ENCODE data around the gene ATL1.
"Not testable (repeated sequence)": the region's sequence is repeated elsewhere in the genome, so short reads cannot be mapped to it uniquely, and the experiment has no call there.

The ATL1 gene

DNA sequence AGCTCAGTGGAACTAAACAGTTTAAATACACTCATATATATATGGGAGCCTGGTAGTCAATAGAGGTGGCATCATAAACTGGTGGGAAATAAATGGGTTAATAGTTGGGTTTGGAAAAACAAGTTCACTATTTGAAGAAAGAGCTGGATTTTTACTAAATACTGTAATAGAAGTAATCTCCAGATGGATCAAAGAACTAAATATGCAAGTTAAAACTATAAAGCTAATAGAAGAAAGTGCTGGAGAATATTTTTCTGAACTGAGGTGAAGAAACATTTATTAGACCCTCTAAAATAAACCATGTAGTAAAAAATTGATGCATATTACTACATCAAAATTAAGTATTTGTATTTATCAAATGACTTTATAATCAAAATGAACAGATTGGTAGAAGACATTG lies 38.8 kb downstream of the ATL1 start:
- in situ Hi-C loops (cut with MboI; ENCODE audit: low sequenced_read_pairs): no loop called here

DNA sequence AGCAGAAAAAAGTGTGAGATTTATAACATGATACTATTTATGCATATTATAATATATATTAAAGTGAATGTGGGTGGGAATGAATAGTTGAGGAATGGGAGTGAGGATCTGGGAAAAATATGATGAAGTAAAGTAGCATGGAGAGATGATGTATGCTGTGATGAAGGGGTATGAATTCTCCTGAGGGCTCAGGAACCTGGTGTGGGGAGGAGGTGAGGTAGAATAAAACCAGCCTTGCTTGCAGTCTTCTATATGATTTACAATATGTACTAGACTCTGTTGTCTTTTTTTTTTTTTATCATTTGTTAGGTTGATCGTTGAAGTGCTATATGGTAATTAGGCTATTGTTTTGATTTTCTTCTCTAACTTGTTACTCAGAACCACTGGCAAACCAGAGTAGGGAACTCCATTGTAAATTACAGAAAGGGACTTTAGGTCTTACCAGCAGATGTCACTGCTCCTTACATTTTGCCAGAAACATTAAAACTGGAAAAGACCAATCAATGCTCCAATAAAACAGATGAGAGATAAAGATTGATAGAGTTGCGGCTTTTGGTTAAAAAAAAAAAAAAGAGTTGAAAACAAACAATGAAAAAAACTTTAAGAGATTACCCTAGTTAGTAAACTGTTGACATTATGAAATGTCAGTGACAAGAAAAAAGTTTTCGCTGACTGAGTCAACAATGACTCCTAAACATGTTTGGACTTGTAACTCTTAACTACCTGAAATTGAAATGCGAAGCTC lies 39.9 kb downstream of the ATL1 start:
- in situ Hi-C loops (cut with MboI; ENCODE audit: low sequenced_read_pairs): no loop called here

DNA sequence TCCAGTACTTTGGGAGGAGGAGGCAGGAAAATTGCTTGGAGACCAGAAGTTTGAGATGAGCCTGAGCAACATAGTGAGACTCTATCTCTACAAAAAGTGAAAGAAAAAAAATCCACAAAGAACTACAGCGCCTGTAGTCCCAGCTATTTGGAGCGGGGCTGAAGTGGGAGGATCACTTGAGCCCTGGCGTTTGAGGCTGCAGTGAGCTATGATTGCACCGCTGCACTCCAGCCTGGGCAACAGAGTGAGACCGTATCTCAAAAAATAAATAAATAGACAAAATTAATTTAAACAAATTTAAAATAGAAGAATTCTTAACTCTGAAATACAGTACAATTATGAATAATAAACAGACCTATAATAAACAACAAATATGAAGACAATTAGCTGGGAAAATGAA lies 40.9 kb downstream of the ATL1 start:
- in situ Hi-C loops (cut with MboI; ENCODE audit: low sequenced_read_pairs): no loop called here

DNA sequence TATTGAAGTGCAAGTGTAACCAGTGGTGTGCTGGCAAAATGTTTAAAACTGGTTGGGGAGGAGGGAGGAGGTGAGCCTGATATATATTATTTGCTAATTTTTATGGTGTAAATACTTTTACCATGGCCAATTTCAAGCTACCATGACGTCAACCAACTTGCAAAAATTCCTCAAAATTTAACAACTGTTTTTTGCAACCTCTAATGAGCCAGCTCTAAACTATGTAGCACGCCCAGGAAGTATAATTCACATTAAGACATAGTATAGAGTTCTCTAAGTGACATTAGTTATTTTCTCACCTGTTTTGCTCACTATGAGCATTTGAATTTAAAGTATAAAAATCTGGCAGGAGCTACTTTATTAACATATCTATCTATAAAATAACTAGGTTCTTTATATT lies 41.4 kb downstream of the ATL1 start:
- in situ Hi-C loops (cut with MboI; ENCODE audit: low sequenced_read_pairs): no loop called here

DNA sequence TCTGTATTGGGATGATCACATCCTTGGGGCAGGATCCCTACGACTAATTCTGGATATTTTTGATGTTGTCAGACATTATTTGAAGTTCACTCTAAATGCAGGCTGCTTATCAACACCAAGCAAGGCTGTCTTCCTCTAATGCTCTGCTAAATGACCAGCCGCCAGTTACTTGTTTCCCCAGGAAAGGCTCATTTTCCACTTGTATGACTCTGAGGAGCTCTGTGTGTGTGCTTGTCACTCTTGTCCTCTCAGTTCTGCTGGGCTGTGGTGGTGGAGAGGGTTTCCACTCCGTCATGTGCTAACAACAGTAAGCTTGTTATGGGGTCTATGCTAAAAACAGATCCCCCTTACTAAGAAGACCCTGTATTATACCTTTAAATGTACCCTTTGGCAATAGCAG lies 42.1 kb downstream of the ATL1 start:
- in situ Hi-C loops (cut with MboI; ENCODE audit: low sequenced_read_pairs): no loop called here

DNA sequence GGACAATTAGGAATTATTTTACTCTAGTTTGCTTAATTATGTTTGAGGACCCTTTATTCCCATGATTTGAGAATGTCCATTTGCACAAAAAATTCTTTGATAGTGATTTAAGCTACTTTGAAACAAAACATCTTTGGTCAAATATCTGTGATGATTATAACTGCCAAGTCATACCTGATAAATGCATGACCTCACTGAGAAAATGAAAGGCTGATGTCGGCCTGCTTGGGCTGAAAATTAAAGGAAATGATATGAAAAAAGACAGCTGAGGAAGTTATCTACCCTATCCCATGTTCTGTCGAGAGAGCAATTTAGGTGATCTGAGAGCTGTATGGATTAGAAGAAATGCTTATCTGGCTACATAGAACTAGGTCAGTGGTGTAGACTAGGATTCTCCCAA lies 43.6 kb downstream of the ATL1 start:
- in situ Hi-C loops (cut with MboI; ENCODE audit: low sequenced_read_pairs): no loop called here

DNA sequence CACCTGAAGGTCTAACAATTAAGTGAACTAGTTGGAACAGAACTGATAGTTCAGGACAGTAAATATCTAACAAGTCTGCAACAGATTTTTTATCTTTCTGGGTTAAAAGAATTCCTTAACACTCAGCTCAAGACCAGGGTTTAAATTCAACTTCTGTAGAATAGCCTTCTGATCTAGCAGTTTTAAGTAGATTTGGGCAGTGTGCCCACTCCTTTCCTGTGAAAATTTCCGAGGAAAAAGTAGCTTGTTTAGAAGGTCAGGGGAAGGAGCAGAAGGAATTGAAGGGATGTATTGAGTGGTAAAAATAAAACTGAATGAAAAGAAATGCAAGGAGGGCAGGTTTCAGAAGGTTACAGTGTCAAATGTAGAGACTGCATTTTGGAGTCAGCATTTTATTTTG lies 45.8 kb downstream of the ATL1 start:
- in situ Hi-C loops (cut with MboI; ENCODE audit: low sequenced_read_pairs): no loop called here

DNA sequence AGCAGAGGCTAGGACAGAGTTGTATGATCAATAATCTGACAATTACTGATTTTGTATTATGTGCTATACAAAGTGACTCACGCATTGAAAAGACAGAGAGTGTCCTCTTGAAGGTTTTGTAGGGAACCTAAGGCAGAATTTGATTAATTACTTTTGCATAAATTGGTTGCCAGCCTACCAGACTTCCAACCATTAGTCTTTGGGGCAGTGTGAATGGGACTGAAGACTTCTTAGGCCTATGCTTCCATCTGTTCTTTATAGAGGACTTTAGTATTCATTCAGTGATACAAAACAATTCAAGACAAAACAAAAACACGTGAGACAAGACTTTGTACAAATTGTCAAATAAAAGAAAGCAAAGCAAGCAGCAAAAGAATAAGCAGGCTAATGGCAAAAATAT lies 46.5 kb downstream of the ATL1 start:
- in situ Hi-C loops (cut with MboI; ENCODE audit: low sequenced_read_pairs): no loop called here

DNA sequence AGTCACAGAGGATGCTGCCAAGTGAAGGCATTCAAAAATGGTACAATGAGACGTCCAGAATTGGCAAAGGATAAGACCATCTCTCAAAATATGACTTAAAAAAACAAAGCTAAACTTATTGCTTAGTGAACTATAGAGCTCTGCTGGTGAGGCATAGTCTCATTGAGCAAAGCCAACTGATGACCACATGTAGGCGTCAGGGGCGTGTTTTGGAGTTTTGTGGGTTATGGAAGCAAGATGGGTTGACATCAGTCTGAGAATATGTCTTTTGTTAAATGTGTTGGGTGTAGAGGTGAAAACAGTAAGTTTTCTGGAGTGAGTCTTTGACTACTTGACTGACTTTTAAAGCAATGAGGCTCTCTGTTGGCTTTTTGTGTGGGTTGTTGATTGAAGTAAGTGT lies 47.2 kb downstream of the ATL1 start:
- in situ Hi-C loops (cut with MboI; ENCODE audit: low sequenced_read_pairs): no loop called here

DNA sequence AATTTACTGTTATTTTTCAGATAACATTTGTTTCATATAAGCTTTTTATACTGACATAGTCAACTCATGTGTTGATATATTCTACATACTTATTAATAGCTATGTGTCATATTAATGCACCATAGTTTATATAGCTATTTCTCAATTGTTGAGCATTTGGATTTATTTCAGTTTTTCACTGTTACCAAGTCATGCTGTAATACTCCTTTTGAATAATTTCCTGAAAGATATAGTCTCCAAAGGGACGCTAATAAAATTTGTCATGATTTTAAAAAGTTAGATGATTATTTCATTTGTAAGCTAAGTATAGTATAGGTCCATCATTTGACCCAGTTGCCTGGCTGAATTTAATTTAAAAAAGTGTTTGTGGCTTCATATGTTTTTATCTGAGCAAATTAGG lies 47.8 kb downstream of the ATL1 start:
- in situ Hi-C loops (cut with MboI; ENCODE audit: low sequenced_read_pairs): no loop called here

DNA sequence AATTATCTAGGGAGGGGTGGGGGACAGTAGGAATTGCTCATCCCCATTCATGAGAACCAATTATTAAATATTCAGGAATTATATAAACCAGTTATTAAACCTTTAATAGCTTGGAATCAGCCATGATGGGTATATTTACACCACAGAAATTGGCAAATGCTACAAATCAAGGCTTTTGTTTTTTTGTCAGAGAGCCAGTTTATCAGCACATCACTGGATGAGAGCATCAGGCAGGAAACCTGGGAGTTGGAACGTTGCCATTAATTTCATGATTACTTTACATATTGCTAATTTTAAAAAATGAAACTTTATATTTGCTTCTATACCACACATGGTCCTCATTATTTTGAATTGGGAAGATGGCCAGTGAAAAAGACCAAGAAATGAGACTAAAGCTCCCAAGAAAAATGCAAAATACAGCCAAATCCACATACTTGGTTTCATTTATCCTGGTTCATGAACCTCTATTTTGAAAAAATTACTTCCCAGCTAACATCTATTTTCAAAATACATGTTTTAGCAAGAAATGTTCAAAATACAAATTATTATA lies 48.4 kb downstream of the ATL1 start:
- in situ Hi-C loops (cut with MboI; ENCODE audit: low sequenced_read_pairs): no loop called here

DNA sequence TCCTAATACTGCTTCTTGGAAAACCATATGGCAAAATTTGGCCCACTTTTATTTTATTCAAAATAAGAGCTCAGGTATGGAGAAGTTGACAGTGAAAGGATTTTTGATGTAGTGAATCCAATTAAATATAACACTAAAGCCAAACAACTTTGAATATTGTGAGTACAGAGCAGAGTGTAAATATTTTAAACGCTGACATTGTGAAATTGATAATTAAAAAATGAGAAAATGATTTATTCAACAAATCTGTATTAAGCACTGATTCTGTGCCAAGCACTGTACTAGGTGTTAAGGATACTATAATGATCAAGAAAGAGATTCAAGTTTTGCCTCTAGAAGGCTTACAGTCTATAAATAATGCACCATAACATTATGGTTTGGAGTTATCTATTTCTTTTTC lies 50.5 kb downstream of the ATL1 start:
- in situ Hi-C loops (cut with MboI; ENCODE audit: low sequenced_read_pairs): no loop called here

DNA sequence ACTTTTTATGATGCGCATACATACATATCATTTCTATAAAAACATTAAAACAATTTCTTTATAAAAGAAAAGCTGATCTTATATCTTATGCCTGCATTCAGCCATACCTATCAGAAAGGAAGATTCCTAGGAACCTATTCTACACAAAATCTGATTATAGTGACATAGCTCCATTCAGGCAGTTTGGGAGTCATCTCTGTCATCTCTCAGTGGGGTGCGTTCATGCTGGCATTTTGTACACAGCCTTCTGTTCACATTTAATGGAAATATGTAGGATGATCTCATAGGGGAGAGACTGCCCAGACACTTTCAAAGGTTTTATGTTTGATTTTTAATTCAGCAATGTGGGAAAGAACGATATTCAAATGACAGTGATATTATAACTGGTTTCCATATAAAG lies 52.9 kb downstream of the ATL1 start:
- in situ Hi-C loops (cut with MboI; ENCODE audit: low sequenced_read_pairs): no loop called here

DNA sequence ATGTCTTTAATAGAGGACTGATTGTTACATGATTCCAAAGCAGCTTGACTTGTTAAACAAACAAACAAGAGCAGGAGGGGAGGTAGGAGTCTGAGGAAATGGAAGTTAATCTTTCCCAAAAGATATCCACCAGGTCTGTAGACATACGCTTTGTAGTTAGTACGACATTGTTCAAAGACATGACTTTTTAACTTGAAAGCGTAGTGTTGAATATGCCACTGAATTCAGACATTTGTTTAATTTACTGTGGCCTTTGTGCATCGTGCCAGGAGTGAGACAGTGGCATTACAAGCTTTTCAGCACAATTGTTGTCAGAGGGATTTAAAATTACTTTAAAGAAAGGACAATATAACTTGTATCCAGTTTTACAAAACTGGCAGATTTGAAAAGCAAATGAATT lies 55.1 kb downstream of the ATL1 start:
- in situ Hi-C loops (cut with MboI; ENCODE audit: low sequenced_read_pairs): no loop called here

DNA sequence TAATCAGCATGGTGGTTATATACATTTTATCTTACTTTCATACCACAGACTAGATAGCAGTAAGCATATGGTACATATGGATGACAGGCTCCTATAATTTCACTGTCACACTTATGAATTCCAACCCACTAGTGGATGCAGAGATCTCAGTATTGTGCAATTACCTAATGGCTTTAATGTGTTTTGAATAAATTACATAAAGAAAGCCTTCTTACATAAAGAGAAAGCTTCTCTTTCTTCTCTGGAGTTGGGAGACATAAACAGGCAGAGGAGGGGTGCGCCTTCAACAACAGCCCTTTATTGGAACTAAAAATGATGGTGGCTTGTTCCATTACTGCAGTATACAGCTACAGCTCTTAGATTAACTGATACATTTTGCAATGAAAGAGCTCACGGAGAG lies 55.6 kb downstream of the ATL1 start:
- in situ Hi-C loops (cut with MboI; ENCODE audit: low sequenced_read_pairs): no loop called here

DNA sequence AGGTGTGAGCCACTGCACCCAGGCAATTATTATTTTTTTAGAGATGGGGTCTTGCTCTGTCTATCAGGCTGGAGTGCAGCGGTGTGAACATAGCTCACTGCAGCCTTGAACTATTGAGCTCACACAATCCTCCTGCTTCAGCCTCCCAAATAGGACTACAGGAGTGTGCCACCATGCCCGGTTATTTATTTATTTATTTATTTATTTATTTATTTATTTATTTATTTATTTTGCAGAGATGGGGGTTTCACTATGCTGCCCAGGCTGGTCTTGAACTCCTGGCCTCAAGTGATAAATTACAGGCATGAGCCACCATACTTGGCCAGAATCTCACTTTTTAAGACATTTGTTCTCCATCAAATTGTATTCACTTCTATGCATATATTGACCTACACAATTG lies 56.3 kb downstream of the ATL1 start:
- in situ Hi-C loops (cut with MboI; ENCODE audit: low sequenced_read_pairs): no loop called here

DNA sequence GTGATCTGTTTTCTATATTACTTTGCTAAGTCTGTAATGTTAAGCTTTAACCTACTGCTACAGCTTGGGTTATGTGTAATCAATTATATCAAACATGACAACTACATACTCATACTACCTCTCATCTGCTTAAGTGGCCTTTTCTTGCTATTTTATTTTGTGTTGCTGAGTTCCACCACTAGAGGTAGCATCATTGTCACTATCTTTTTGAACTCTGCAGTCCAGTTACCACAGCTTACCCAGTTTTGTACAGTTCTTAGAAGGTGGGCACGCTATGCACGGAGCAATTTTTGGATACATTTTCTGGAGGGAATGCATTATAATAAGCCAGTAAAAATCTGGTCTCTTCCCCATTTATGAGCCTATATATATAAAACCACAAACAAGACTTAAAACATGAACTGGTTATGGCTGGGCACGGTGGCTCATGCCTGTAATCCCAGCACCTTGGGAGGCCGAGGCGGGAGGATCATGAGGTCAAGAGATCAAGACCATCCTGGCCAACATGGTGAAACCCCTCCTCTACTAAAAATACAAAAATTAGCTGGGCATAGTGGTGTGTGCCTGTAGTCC lies 59.7 kb downstream of the ATL1 start:
- in situ Hi-C loops (cut with MboI; ENCODE audit: low sequenced_read_pairs): no loop called here

DNA sequence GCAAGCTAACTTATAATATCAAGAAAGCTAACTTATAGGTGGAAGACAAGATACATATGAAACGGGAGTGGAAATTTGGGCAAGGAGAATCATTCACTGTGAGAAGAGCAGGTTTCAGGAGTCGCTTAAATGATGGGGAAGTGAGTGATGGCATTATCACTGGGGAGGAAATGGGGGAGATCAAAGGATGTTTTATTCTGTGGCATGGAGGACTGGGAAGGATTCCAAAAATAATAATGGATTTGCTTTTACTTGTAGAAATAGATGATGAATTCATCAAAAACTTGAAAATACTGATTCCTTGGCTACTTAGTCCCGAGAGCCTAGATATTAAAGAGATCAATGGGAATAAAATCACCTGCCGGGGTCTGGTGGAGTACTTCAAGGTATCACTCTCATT lies 60.4 kb downstream of the ATL1 start:
- in situ Hi-C loops (cut with MboI; ENCODE audit: low sequenced_read_pairs): no loop called here

DNA sequence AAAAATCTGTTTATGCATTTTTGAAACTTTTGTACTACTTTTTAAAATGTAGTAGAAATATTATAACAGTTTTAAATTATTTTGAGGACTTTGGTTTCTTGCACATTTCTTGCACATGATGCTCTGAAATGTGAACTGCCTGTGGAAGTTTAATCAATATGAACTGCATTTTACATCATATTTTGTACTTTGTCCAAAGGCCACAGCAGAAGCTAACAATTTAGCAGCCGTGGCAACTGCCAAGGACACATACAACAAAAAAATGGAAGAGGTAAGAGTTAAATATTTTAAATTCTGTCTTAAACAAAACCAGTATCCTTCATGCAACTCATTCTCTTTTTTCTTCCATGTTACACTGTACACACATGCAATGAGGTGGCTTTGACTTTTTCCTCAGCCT lies 63.0 kb downstream of the ATL1 start:
- in situ Hi-C loops (cut with MboI; ENCODE audit: low sequenced_read_pairs): no loop called here

DNA sequence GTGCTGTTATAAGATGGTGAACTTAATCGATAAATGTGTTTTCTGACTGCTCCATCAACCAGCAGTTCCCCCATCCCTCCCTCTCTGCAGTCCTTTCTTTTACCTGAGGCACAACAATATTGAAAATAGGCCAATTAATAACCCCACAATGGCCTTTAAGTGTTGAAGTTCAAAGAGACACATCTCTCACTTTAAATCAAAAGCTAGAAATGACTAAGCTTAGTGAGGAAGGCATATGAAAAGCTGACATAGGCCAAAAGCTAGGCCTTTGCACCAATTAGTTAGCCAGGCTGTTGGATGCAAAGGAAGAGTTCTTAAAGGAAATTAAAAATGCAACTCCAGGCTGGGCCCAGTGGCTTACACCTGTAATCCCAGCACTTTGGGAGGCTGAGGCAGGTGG lies 64.5 kb downstream of the ATL1 start:
- in situ Hi-C loops (cut with MboI; ENCODE audit: low sequenced_read_pairs): no loop called here

DNA sequence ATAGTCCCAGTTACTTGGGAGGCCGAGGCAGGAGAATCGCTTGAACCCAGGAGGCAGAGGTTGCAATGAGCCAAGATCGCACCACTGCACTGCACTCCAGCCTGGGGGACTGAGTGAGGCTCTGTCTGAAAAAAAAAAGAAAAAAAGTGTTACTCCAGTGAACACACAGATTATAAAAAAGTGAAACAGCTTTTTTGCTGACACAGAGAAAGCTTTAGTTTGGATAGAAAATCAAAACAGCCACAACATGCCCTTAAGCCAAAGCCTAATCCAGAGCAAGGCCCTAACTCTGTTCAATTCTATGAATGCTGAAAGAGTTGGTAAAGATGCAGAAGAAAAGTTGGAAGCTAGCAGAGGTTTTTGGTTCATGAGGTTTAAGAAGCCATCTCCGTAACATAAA lies 65.0 kb downstream of the ATL1 start:
- in situ Hi-C loops (cut with MboI; ENCODE audit: low sequenced_read_pairs): not testable (repeated sequence)

DNA sequence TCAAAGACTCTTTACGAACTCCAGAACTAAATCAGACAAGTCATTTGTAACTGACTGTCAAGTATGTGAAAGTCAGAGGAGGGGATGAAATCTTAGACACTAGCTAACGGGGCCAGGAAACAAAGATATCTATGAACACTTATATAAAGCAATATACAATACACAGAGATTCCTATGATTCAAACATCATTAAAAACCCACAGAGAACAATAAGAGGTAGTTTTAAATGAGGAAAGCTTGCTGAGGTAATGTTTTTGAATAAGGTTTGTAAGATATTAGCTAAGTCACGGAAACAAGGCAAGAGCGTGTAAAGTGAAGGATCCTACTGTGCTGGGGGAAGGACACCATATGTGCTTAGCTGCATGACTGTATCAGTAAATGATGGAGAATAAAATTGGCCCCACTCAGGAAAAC lies 71.5 kb downstream of the ATL1 start:
- in situ Hi-C loops (cut with MboI; ENCODE audit: low sequenced_read_pairs): no loop called here

DNA sequence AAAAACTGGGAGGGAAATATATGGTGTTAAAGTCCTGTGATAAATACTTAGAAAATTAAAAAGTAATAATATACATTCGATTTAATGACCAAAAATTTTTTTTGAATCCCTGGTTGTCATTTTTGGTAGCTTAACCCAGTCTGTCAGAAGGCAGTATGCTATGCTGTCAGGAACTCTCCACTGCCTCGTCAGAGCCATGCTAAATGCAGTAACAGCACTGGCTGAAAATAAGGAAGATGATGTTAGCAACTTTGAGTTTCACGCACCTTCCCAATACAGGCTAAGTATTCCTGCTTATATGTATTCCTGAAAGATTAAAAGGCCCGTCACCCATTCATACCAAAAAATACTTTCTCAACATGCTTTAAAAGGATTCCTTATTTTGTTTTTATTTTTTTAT lies 74.0 kb downstream of the ATL1 start:
- in situ Hi-C loops (cut with MboI; ENCODE audit: low sequenced_read_pairs): no loop called here

Measured in HL-60/S4 treated with retinoic acid at 250 ng/mL for 4 days and 3 days (cell line).